GM19328 (cell line): ENCODE results near the gene CLIP2.
"Not testable (repeated sequence)": the region's sequence is repeated elsewhere in the genome, so short reads cannot be mapped to it uniquely, and the experiment has no call there.

Experiments used
- ATAC-seq: cut with Tn5 transposase; IDR thresholded peaks from one replicate; pipeline ENCODE4 v1.9.1; 2021; ENCODE audit warnings: mild to moderate bottlenecking, moderate library complexity; ENCODE audit not compliant: unreplicated experiment

The CLIP2 gene

GRCh38 chr7:74294191-74294998 lies 5.2 kb downstream of the CLIP2 start:
- no peak for ATAC-seq

GRCh38 chr7:74297516-74298233 lies 8.5 kb downstream of the CLIP2 start:
- no peak for ATAC-seq

- ATAC-seq, result no peak
Measured at GRCh38 chr7:74299401-74299800, 10.2 kb downstream of the CLIP2 start.

DNA sequence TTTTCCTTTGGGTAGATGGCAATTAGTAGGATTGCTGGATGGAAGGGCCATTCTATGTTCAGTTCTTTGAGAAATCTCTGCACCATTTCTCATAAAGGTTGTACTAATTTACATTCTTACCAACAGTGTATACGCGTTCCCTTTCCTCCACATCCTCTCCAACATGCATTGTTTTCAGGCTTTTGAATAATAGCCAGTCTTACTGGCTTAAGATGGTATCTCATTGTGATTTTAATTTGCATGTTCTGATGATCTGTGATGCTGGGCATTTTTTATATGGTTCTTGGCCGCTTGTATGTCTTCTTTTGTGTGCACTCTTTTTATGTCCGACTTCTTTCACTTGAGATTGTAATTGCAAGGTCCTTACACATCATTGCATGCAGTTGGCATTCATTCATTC lies 11.7 kb downstream of the CLIP2 start:
- ATAC-seq, result no peak

GRCh38 chr7:74302745-74303221 lies 13.6 kb downstream of the CLIP2 start:
- ATAC-seq, result no peak

DNA sequence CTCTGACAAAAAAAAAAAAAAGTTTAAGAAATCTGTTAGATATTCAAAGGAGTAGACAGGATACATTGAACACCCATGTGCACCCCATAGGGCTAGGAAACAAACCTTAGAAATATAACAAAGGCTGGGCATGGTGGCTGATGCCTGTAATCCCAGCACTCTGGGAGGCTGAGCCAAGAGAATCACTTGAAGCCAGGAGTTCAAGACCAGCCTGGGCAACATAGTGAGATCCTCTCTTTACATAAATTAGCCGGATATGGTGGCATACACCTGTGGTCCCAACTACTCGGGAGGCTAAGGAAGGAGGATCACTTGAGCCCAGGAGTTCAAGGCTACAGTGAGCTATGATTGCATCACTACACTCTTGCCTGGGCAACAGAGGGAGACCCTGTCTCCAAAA lies 15.3 kb downstream of the CLIP2 start:
- no peak for ATAC-seq

DNA sequence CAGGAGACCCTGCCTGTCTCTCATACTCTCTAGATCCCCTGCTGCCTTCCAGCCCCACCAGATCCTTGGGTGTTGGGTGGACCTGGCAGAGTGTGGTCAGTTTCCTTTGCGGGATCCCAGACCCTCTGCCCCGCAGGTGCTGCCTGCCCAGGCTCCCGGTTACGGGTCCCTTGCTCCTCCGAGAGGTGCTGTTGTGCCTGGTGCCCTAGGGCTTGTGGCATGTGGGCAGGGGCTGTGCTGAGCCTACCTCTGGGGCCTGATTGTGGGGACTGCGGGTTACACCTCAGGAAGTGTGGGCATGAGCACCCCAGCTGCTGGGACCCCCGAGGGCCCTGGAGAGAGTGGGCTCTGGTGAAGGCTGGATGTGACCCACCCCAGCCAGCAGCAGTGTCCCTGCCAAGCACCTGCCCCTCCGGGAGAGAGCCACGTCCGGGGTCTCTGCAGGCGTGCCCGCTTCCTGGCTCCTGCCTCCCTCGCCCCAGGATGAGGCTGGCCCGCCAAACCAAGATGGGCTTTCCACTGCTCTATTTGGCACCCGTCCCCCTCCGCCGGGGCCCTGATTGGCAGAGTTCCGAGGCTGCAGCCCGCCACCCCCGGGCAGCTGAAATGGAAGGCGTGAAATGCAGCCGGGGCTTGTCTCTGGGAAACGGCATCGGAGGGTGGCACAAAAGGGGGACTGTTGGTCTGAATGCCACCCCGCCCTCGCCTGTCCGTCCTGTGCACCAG lies 17.0 kb downstream of the CLIP2 start:
- no peak for ATAC-seq

DNA sequence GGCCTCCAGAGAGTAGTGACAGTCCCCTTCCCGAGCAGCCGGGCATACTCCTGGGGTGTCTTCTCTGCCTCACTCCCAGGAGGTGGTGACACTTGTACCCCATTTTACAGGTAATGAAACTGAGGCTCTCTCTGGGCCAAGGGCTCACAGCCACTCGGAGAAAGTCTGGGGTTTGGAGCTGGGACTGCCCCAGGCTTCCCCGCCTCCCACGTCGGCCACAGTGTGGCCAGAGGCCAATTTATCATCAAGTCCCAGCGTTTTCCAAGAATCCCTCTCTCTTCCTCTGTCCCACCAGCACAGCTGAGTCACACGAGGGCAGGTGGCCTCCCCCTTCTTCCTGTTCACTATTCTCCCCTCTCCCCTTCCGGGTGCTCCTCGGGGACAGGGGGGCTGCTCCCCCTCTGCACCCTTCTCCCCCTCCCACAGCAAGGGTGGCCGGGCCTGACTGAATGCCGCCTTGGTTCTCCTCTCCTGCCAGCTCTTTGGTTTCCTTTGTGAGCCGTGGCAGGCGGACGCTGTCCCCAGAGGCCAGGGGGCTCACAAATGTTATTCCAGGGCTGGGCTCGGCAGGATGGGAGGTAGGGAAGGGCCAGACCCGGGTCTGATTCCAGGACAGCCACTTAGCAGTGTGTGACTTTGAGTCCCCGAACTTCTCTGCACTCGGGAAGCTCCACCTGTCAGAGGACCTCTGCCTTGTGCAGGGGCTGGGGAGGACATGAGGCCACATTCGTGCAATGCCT lies 17.7 kb downstream of the CLIP2 start:
- no peak for ATAC-seq

- ATAC-seq, result no peak
Measured at GRCh38 chr7:74307738-74308505, 18.7 kb downstream of the CLIP2 start.

GRCh38 chr7:74309181-74309580 lies 20.0 kb downstream of the CLIP2 start:
- no peak for ATAC-seq

- no peak for ATAC-seq
Measured at GRCh38 chr7:74311305-74311744, 22.1 kb downstream of the CLIP2 start.

DNA sequence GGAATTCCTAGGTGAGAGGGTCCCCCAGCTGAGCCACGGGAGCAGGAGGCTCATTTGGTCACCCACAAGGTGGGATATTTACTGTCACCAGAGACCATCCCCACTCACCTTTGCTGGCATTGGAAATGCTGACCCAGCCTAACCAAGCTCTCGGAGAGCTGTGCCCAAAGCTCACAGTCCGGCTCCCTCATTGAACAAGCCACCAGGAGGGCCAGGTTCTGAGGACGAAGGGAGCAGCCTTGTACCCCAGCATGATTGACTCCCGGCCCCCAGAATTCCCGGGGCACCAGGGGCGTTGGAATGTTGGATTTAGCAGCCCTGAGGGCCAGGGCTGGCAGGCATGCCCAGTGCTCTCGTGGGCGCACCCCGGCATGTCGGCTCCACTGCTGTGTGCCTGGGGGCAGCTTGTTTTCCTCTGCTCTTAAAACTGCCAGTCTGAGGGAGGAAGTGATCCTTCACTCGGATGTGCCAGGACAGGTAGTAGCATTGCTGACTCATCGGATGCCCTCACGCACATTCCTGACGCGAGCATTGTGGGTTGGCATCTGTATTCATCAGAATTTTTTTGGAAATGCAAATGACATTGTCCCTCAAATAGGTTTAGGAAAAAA lies 23.3 kb downstream of the CLIP2 start:
- no peak for ATAC-seq

DNA sequence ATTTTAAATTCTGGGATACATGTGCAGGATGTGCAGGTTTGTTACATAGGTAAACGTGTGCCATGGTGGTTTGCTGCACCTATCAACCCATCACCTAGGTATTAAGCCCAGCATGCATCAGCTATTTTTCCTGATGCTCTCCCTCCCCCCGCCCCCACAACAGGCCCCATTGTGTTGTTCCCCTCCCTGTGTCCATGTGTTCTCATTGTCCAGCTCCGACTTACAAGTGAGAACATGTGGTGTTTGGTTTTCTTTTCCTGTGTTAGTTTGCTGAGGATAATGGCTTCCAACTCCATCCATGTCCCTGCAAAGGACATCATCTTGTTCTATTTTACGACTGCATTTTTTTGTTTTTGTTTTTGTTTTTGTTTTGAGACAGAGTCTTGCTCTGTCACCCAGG lies 26.7 kb downstream of the CLIP2 start:
- not testable (repeated sequence) for ATAC-seq

DNA sequence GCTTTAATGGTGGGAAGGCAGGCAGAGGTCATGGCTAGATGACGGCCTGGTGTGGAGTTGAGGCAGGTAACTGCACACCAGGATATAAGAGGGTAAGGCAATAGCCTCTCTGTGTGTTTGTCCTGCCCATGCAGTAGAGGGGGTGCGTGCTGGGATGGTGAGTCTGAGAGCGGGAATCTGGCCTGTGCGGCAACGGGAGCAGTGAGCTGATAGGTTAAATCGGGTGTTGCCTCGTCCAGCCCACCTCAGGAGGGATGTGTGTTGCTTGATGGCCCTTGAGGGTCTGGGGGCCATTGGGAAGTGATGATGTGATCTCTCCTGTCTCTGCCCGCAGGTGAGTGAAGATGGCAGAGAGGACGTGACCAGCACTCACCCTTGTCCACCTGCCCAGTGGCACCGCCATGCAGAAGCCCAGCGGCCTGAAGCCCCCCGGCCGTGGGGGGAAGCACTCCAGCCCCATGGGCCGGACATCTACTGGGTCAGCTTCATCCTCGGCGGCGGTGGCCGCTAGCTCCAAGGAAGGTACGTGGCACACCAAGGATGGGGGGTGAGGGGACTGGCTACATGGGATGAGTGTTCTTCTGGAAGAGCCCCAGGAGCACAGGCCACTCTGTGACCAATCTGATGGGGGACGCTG lies 28.1 kb downstream of the CLIP2 start:
- ATAC-seq, result no peak

GRCh38 chr7:74318043-74318442 lies 28.8 kb downstream of the CLIP2 start:
- no peak for ATAC-seq

GRCh38 chr7:74320645-74321221 lies 31.5 kb downstream of the CLIP2 start:
- no peak for ATAC-seq

GRCh38 chr7:74322892-74323291 lies 33.7 kb downstream of the CLIP2 start:
- not testable (repeated sequence) for ATAC-seq

GRCh38 chr7:74324531-74325209 lies 35.5 kb downstream of the CLIP2 start:
- no peak for ATAC-seq
